ENCODE data around the gene PI4K2A. TPM values are rescaled to one million over a fixed set of nuclear protein-coding genes. Genes with fewer than 3 reads are reported as not detected.
A peak's percentile ranks its signal among the peaks of the same experiment; 100 is the strongest.

PI4K2A gene
- total RNA-seq, 2 experiments from 2014 or later = 8.9 to 9.5 TPM

- H3K4me3 Mint-ChIP-seq = no peak overlapping the region
- CTCF ChIA-PET = interaction anchor here (0.7 kb wide), 1 partner anchor 219 kb away, joined by 3 read pairs; no protein-coding TSS in a partner anchor
- H3K27ac Mint-ChIP-seq = no peak overlapping the region
These were observed 16.3 kb downstream of the PI4K2A start for GRCh38 chr10:97656777-97657176.

GRCh38 chr10:97659589-97659988, 19.1 kb downstream of the PI4K2A start:
- peaks cover 26% of the 10 kb centered on the region for H3K36me3 Mint-ChIP-seq (ENCODE audit: low read depth)
- H3K27me3 Mint-ChIP-seq (ENCODE audit: low read depth) = no peaks in the 10 kb centered on the region

More at GRCh38 chr10:97656777-97657176, 16.3 kb downstream of the PI4K2A start:
- Mint-ChIP-seq H3K36me3 (ENCODE audit: low read depth) (peaks cover 29% of the 10 kb centered on the region), H3K9me3 (ENCODE audit: insufficient read depth) (no peaks in the 10 kb centered on the region), H3K4me1 (ENCODE audit: low read depth) (no peaks in the 10 kb centered on the region), H3K27me3 (ENCODE audit: low read depth) (no peaks in the 10 kb centered on the region)
- POLR2A ChIA-PET = no interaction called here
- no peak for DNase-seq
- no peak for ATAC-seq

GRCh38 chr10:97664282-97664850, 23.9 kb downstream of the PI4K2A start:
- no peak for ATAC-seq
- Mint-ChIP-seq H3K27me3 (ENCODE audit: low read depth) (no peaks in the 10 kb centered on the region), H3K4me3 (no peak overlapping the region), H3K27ac (no peak overlapping the region), H3K36me3 (ENCODE audit: low read depth) (peaks cover 22% of the 10 kb centered on the region), H3K4me1 (ENCODE audit: low read depth) (peaks cover 3% of the 10 kb centered on the region), H3K9me3 (ENCODE audit: insufficient read depth) (no peaks in the 10 kb centered on the region)
- ChIA-PET POLR2A (no interaction called here), CTCF (interaction anchor here (2.2 to 2.4 kb wide), 2 partner anchors 12 to 37 kb away, joined by 7 to 11 read pairs; no protein-coding TSS in a partner anchor)
- no peak for DNase-seq

More at GRCh38 chr10:97659589-97659988, 19.1 kb downstream of the PI4K2A start:
- Mint-ChIP-seq H3K9me3 (ENCODE audit: insufficient read depth) (no peaks in the 10 kb centered on the region), H3K4me1 (ENCODE audit: low read depth) (no peaks in the 10 kb centered on the region), H3K27ac (no peak overlapping the region), H3K4me3 (no peak overlapping the region)
- ChIA-PET POLR2A (interaction anchor here (0.6 kb wide), 1 partner anchor 205 kb away, joined by 3 read pairs; no protein-coding TSS in a partner anchor), CTCF (no interaction called here)
- DNase-seq (no peak), ATAC-seq (no peak)

- Mint-ChIP-seq H3K4me3 (no peak overlapping the region), H3K9me3 (ENCODE audit: insufficient read depth) (no peaks in the 10 kb centered on the region), H3K27me3 (ENCODE audit: low read depth) (no peaks in the 10 kb centered on the region), H3K36me3 (ENCODE audit: low read depth) (peaks cover 22% of the 10 kb centered on the region), H3K27ac (no peak overlapping the region), H3K4me1 (ENCODE audit: low read depth) (peaks cover 3% of the 10 kb centered on the region)
- POLR2A ChIA-PET = no interaction called here
- DNase-seq (no peak), ATAC-seq (no peak)
- CTCF ChIA-PET = interaction anchor here (2.0 to 2.4 kb wide), 2 partner anchors 9 to 64 kb away, joined by 4 to 8 read pairs; no protein-coding TSS in a partner anchor
These were observed 26.5 kb downstream of the PI4K2A start for GRCh38 chr10:97666992-97667391.

- POLR2A ChIA-PET = no interaction called here
These were observed 27.0 kb downstream of the PI4K2A start for GRCh38 chr10:97667463-97667862.

GRCh38 chr10:97669571-97669970, 29.1 kb downstream of the PI4K2A start:
- peaks cover 13% of the 10 kb centered on the region for H3K4me1 Mint-ChIP-seq (ENCODE audit: low read depth)
- no peak for DNase-seq
- CTCF ChIA-PET = interaction anchor here (0.7 to 1.8 kb wide), 4 partner anchors 8 to 97 kb away, joined by 3 to 4 read pairs (median 4); partner anchors contain the start of genes ANKRD2 and AVPI1
- no peak overlapping the region for H3K27ac Mint-ChIP-seq
- H3K27me3 Mint-ChIP-seq (ENCODE audit: low read depth) = no peaks in the 10 kb centered on the region
- POLR2A ChIA-PET = interaction anchor here (0.7 kb wide), 1 partner anchor 101 kb away, joined by 3 read pairs; no protein-coding TSS in a partner anchor
- H3K4me3 Mint-ChIP-seq = no peak overlapping the region
- ATAC-seq = no peak
- peaks cover 25% of the 10 kb centered on the region for H3K36me3 Mint-ChIP-seq (ENCODE audit: low read depth)
- no peaks in the 10 kb centered on the region for H3K9me3 Mint-ChIP-seq (ENCODE audit: insufficient read depth)

More at GRCh38 chr10:97667463-97667862, 27.0 kb downstream of the PI4K2A start:
- Mint-ChIP-seq H3K27me3 (ENCODE audit: low read depth) (no peaks in the 10 kb centered on the region), H3K9me3 (ENCODE audit: insufficient read depth) (no peaks in the 10 kb centered on the region), H3K4me1 (ENCODE audit: low read depth) (peaks cover 3% of the 10 kb centered on the region), H3K27ac (no peak overlapping the region), H3K36me3 (ENCODE audit: low read depth) (peaks cover 22% of the 10 kb centered on the region), H3K4me3 (no peak overlapping the region)
- CTCF ChIA-PET = interaction anchor here (2.0 to 2.4 kb wide), 2 partner anchors 9 to 64 kb away, joined by 4 to 8 read pairs; no protein-coding TSS in a partner anchor
- DNase-seq (no peak), ATAC-seq (no peak)

GRCh38 chr10:97673736-97674525, 33.5 kb downstream of the PI4K2A start:
- ChIA-PET CTCF (interaction anchor here (1.2 to 5.2 kb wide), 3 partner anchors 13 to 57 kb away, joined by 3 to 52 read pairs (median 3); partner anchors contain the start of gene AVPI1), POLR2A (no interaction called here)
- peaks cover 23% of the 10 kb centered on the region for H3K4me1 Mint-ChIP-seq (ENCODE audit: low read depth)
- ATAC-seq = peak; percentile 28
- peak; percentile 33 for DNase-seq
- H3K4me3 Mint-ChIP-seq = no peak overlapping the region
- no peaks in the 10 kb centered on the region for H3K27me3 Mint-ChIP-seq (ENCODE audit: low read depth)
- H3K36me3 Mint-ChIP-seq (ENCODE audit: low read depth) = peaks cover 16% of the 10 kb centered on the region
- peak overlapping the region; percentile 30 for H3K27ac Mint-ChIP-seq
- no peaks in the 10 kb centered on the region for H3K9me3 Mint-ChIP-seq (ENCODE audit: insufficient read depth)

GRCh38 chr10:97675222-97675621, 34.8 kb downstream of the PI4K2A start:
- Mint-ChIP-seq H3K4me1 (ENCODE audit: low read depth) (peaks cover 23% of the 10 kb centered on the region), H3K4me3 (no peak overlapping the region), H3K9me3 (ENCODE audit: insufficient read depth) (no peaks in the 10 kb centered on the region), H3K36me3 (ENCODE audit: low read depth) (peaks cover 16% of the 10 kb centered on the region), H3K27me3 (ENCODE audit: low read depth) (no peaks in the 10 kb centered on the region), H3K27ac (no peak overlapping the region)
- no peak for DNase-seq
- no peak for ATAC-seq
- POLR2A ChIA-PET = interaction anchor here (1.3 kb wide), 1 partner anchor 12 kb away, joined by 6 read pairs; the partner anchor contains the start of gene AVPI1
- CTCF ChIA-PET = interaction anchor here (1.4 to 6.9 kb wide), 5 partner anchors 11 to 56 kb away, joined by 3 to 52 read pairs (median 11); partner anchors contain the start of genes AVPI1 and PI4K2A

- H3K9me3 Mint-ChIP-seq (ENCODE audit: insufficient read depth) = no peaks in the 10 kb centered on the region
- ChIA-PET CTCF (interaction anchor here (0.6 to 6.9 kb wide), 15 partner anchors 8 to 192 kb away, joined by 3 to 52 read pairs (median 4); partner anchors contain the start of genes AVPI1 and ZFYVE27), POLR2A (interaction anchor here (0.6 to 1.3 kb wide), 2 partner anchors 10 to 271 kb away, joined by 3 to 6 read pairs; partner anchors contain the start of gene AVPI1)
- ATAC-seq (peak; percentile 82), DNase-seq (peak; percentile 58)
- H3K36me3 Mint-ChIP-seq (ENCODE audit: low read depth) = peaks cover 14% of the 10 kb centered on the region
- H3K4me3 Mint-ChIP-seq = no peak overlapping the region
- no peaks in the 10 kb centered on the region for H3K27me3 Mint-ChIP-seq (ENCODE audit: low read depth)
- no peak overlapping the region for H3K27ac Mint-ChIP-seq
- peaks cover 23% of the 10 kb centered on the region for H3K4me1 Mint-ChIP-seq (ENCODE audit: low read depth)
These were observed 36.5 kb downstream of the PI4K2A start for GRCh38 chr10:97676770-97677581.

GRCh38 chr10:97679594-97679993, 39.1 kb downstream of the PI4K2A start:
- ATAC-seq (no peak), DNase-seq (no peak)
- ChIA-PET POLR2A (no interaction called here), CTCF (interaction anchor here (1.2 to 6.9 kb wide), 4 partner anchors 9 to 53 kb away, joined by 3 to 43 read pairs (median 4); no protein-coding TSS in a partner anchor)
- Mint-ChIP-seq H3K27ac (no peak overlapping the region), H3K4me1 (ENCODE audit: low read depth) (peaks cover 12% of the 10 kb centered on the region), H3K27me3 (ENCODE audit: low read depth) (no peaks in the 10 kb centered on the region), H3K36me3 (ENCODE audit: low read depth) (peaks cover 6% of the 10 kb centered on the region), H3K9me3 (ENCODE audit: insufficient read depth) (no peaks in the 10 kb centered on the region), H3K4me3 (no peak overlapping the region)

GRCh38 chr10:97682042-97682441, 41.6 kb downstream of the PI4K2A start:
- H3K27ac Mint-ChIP-seq = no peak overlapping the region
- H3K4me3 Mint-ChIP-seq = no peak overlapping the region
- peaks cover 13% of the 10 kb centered on the region for H3K4me1 Mint-ChIP-seq (ENCODE audit: low read depth)
- no peaks in the 10 kb centered on the region for H3K36me3 Mint-ChIP-seq (ENCODE audit: low read depth)
- H3K27me3 Mint-ChIP-seq (ENCODE audit: low read depth) = no peaks in the 10 kb centered on the region
- CTCF ChIA-PET = interaction anchor here (0.7 kb wide), 1 partner anchor 110 kb away, joined by 3 read pairs; no protein-coding TSS in a partner anchor
- H3K9me3 Mint-ChIP-seq (ENCODE audit: insufficient read depth) = no peaks in the 10 kb centered on the region
- POLR2A ChIA-PET = no interaction called here
- no peak for DNase-seq
- no peak for ATAC-seq
